Naive thymus-derived CD4-positive, alpha-beta T cell (primary cell): Measurements from ENCODE around the gene MAP4. TPM values are rescaled to one million over a fixed set of nuclear protein-coding genes. Genes with fewer than 3 reads are reported as not detected.

Experiments used
- ATAC-seq: fragments of 150-1000 bp; cut with Tn5 transposase; 2 replicates; pipeline ENCODE4 v1.10.0; 2021; ENCODE audit warnings: mild to moderate bottlenecking, moderate library complexity
- CTCF ChIA-PET: fragments of 350-600 bp; sonication (Branson Sonifier 250); formaldehyde crosslinking; loops from one replicate; lab custom pipeline; 2021; ENCODE audit warnings: antibody characterized with exemption; lab: Charles Lee
- POLR2A ChIA-PET: fragments of 350-600 bp; sonication (Branson Sonifier 250); formaldehyde crosslinking; loops from one replicate; lab custom pipeline; 2021; ENCODE audit warnings: antibody characterized with exemption, inconsistent platforms; lab: Charles Lee
- DNase-seq, 9 donors: peaks; one replicate each; pipeline versions ENCODE4 v3.0.0 to v3.0.0-alpha.2; 2020 to 2022; ENCODE audit warnings: mixed read lengths in 1 of 9
- H3K27ac ChIP-seq: one replicate; pipeline ENCODE4 v1.7.0; 2013; ENCODE audit warnings: mild to moderate bottlenecking, low read depth, low read length, moderate library complexity
- H3K27me3 ChIP-seq, 2 donors: one replicate each; pipeline ENCODE4 v1.7.0; 2013; ENCODE audit warnings: low read length in 2 of 2, mild to moderate bottlenecking in 2 of 2, moderate library complexity in 2 of 2; ENCODE audit not compliant: control insufficient read depth in 2 of 2, insufficient read depth in 2 of 2
- H3K36me3 ChIP-seq, 3 experiments: 1 replicate in 2 of 3; 2 replicates in 1 of 3; pipeline ENCODE4 v1.7.0; 2013; ENCODE audit warnings: low read length in 3 of 3, mild to moderate bottlenecking in 3 of 3, moderate library complexity in 1 of 3; ENCODE audit not compliant: insufficient read depth in 3 of 3, control insufficient read depth in 2 of 3
- H3K4me1 ChIP-seq, 2 donors: one replicate each; pipeline ENCODE4 v1.7.0; 2013; ENCODE audit warnings: low read length in 2 of 2, mild to moderate bottlenecking in 2 of 2, moderate library complexity in 1 of 2; ENCODE audit not compliant: control insufficient read depth in 2 of 2, insufficient read depth in 2 of 2
- H3K4me3 ChIP-seq: 2 replicates; pipeline ENCODE4 v1.7.0; 2013; ENCODE audit warnings: mild to moderate bottlenecking, low read length
- H3K9me3 ChIP-seq, 3 experiments: 1 replicate in 2 of 3; 2 replicates in 1 of 3; pipeline ENCODE4 v1.7.0; 2013; ENCODE audit warnings: low read length in 3 of 3; ENCODE audit not compliant: control insufficient read depth in 2 of 3
- H3K27ac Mint-ChIP-seq, 9 donors: one replicate each; pipeline ENCODE4 v1.8.0; 2020 to 2022; ENCODE audit warnings: mixed read lengths in 9 of 9, mild to moderate bottlenecking in 8 of 9, moderate library complexity in 5 of 9, inconsistent platforms in 2 of 9
- H3K27me3 Mint-ChIP-seq, 5 donors: one replicate each; pipeline ENCODE4 v1.8.0; 2021 to 2022; ENCODE audit warnings: mixed read lengths in 5 of 5, mild to moderate bottlenecking in 1 of 5
- H3K36me3 Mint-ChIP-seq, 5 donors: one replicate each; pipeline ENCODE4 v1.8.0; 2020 to 2022; ENCODE audit warnings: mixed read lengths in 5 of 5, mild to moderate bottlenecking in 3 of 5, inconsistent platforms in 1 of 5
- H3K4me1 Mint-ChIP-seq, 7 donors: one replicate each; pipeline ENCODE4 v1.8.0; 2020 to 2022; ENCODE audit warnings: mixed read lengths in 7 of 7, mild to moderate bottlenecking in 3 of 7, inconsistent platforms in 1 of 7
- H3K4me3 Mint-ChIP-seq, 10 donors: one replicate each; pipeline ENCODE4 v1.8.0; 2020 to 2022; ENCODE audit warnings: mild to moderate bottlenecking in 10 of 10, mixed read lengths in 10 of 10, moderate library complexity in 6 of 10, inconsistent platforms in 2 of 10
- H3K9me3 Mint-ChIP-seq, 11 donors: one replicate each; pipeline ENCODE4 v1.8.0; 2020 to 2022; ENCODE audit warnings: mixed read lengths in 11 of 11, mild to moderate bottlenecking in 4 of 11, inconsistent platforms in 1 of 11, moderate library complexity in 1 of 11
- intact Hi-C, 2 donors: fragments of 100-400 bp; cut with micrococcal nuclease; formaldehyde crosslinking; loops; one replicate each; pipeline ENCODE4 v1.15.1; 2023
- microRNA-seq: library from miRNA; unstranded; fragments of <30 nt; microRNA quantifications from one replicate; pipeline ENCODE4 v1.2.0, GENCODE V29; 2022; ENCODE audit warnings: borderline microRNAs expressed
- polyA plus RNA-seq, 2 donors: library from polyadenylated mRNA; unstranded; fragments of 300-500 nt; fragmentation: Illumina TruSeq; gene quantifications; one replicate each; pipeline ENCODE4 v1.2.3, GENCODE V29; 2021
- total RNA-seq, 6 experiments: library from RNA in 5 of 6; stranded (reverse) in 5 of 6; gene quantifications; 1 replicate in 5 of 6; 2 replicates in 1 of 6; pipeline ENCODE4 v1.2.3 and lab custom pipeline; 2021 to 2026

The MAP4 gene
- total and polyA plus RNA-seq, 7 experiments from 2014 or later: 12.0 to 116 (median 38.2) TPM

DNA sequence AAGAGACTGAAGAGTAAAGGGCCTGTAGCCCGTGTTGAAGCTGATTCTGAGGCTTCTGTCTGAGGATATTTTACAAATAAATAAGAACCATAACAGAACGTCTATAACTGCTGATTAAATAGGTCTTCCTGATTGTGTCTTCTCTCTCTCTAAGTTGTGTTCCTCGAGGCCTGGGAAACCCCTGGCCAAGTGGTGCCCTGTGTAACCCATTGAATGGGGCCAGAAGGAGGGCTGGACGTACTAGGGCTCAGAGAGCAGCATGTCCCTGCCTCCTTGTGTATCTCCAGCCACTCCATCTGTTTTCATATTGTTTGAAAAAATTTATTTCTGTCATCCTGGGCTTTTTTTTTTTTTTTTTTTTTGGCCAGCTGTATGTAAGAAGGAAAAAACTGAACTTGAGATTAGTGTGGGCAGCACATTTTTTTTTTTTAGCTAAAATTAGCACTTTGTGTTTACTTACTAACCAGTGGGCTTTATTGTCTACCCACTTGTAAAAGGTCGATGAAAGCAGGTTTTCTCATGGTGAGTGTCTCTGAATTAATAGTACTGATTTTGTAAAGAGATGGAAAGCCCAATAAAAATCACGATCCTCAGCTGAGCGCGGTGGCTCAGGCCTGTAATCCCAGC is 202.6 kb downstream of the MAP4 start:
- ATAC-seq: no peak
- H3K27me3 Mint-ChIP-seq: no peaks in the 10 kb centered on the region
- Histone ChIP-seq H3K27ac (no peak overlapping the region), H3K4me3 (no peak overlapping the region), H3K9me3 (no peaks in the 10 kb centered on the region), H3K27me3 (no peaks in the 10 kb centered on the region), H3K4me1 (no peaks in the 10 kb centered on the region), H3K36me3 (peaks cover 11 to 61% (median 19%) of the 10 kb centered on the region in 3 experiments)
- no peaks in the 10 kb centered on the region for H3K9me3 Mint-ChIP-seq
- intact Hi-C loops: no loop called here
- no peak overlapping the region for H3K4me3 Mint-ChIP-seq
- no peak for DNase-seq
- ChIA-PET POLR2A (interaction anchor here (0.7 kb wide), 1 partner anchor 199 kb away, joined by 4 read pairs; no protein-coding TSS in a partner anchor), CTCF (interaction anchor here (0.6 to 1.5 kb wide), 3 partner anchors 10 to 77 kb away, joined by 3 to 5 read pairs (median 4); no protein-coding TSS in a partner anchor)
- peaks cover 6 to 23% (median 18%) of the 10 kb centered on the region in 5 donors for H3K36me3 Mint-ChIP-seq
- peak overlapping the region in 2 of 9 donors; percentile 44 to 45 for H3K27ac Mint-ChIP-seq
- H3K4me1 Mint-ChIP-seq: peaks cover 2 to 16% (median 6%) of the 10 kb centered on the region in 7 donors

GRCh38 chr3:47804577-47804976 is 211.6 kb downstream of the MAP4 start:
- Mint-ChIP-seq H3K36me3 (peaks cover 0 to 6% (median 0%) of the 10 kb centered on the region in 5 donors), H3K9me3 (no peaks in the 10 kb centered on the region), H3K4me3 (peak overlapping the region; percentile 19 to 98 (median 94)), H3K27ac (peak overlapping the region in 7 of 9 donors; percentile 24 to 97 (median 92)), H3K4me1 (peaks cover 6 to 25% (median 20%) of the 10 kb centered on the region in 7 donors), H3K27me3 (no peaks in the 10 kb centered on the region)
- intact Hi-C loops: loop anchor here (5.0 kb wide), 1 partner anchor 382 kb away; no protein-coding TSS in a partner anchor
- Histone ChIP-seq H3K27me3 (no peaks in the 10 kb centered on the region), H3K4me3 (no peak overlapping the region), H3K27ac (peak overlapping the region; percentile 92), H3K36me3 (peaks cover under 1 to 6% (median under 1%) of the 10 kb centered on the region in 3 experiments), H3K4me1 (peaks cover 11 to 12% of the 10 kb centered on the region in 2 donors), H3K9me3 (no peaks in the 10 kb centered on the region)
- ChIA-PET POLR2A (interaction anchor here (1.6 to 2.5 kb wide), 3 partner anchors 12 to 23 kb away, joined by 5 to 14 read pairs (median 7); no protein-coding TSS in a partner anchor), CTCF (no interaction called here)
- ATAC-seq (no peak), DNase-seq (no peak)

- intact Hi-C loops: loop anchor here (1.0 to 5.0 kb wide), 8 partner anchors 14 to 422 kb away; partner anchors contain the start of genes ELP6 (in 2 of the 2) and PTPN23 (in 1 of the 2)
- H3K36me3 Mint-ChIP-seq: peaks cover 0 to 6% (median 0%) of the 10 kb centered on the region in 5 donors
- Histone ChIP-seq H3K27me3 (no peaks in the 10 kb centered on the region), H3K9me3 (no peaks in the 10 kb centered on the region), H3K4me3 (peak overlapping the region; percentile 65), H3K27ac (peak overlapping the region; percentile 92), H3K4me1 (peaks cover 11 to 12% of the 10 kb centered on the region in 2 donors), H3K36me3 (peaks cover 0 to 6% (median 0%) of the 10 kb centered on the region in 3 experiments)
- peak overlapping the region; percentile 89 to 98 (median 95) for H3K4me3 Mint-ChIP-seq
- peak overlapping the region; percentile 90 to 98 (median 95) for H3K27ac Mint-ChIP-seq
- DNase-seq (peak in 3 of 9 donors; percentile 2 to 11 (median 7)), ATAC-seq (no peak)
- peaks cover 6 to 25% (median 20%) of the 10 kb centered on the region in 7 donors for H3K4me1 Mint-ChIP-seq
- ChIA-PET POLR2A (interaction anchor here (2.5 kb wide), 1 partner anchor 21 kb away, joined by 14 read pairs; no protein-coding TSS in a partner anchor), CTCF (no interaction called here)
- no peaks in the 10 kb centered on the region for H3K27me3 Mint-ChIP-seq
- no peaks in the 10 kb centered on the region for H3K9me3 Mint-ChIP-seq
Observed at GRCh38 chr3:47803480-47804025, 212.7 kb downstream of the MAP4 start.

GRCh38 chr3:47802734-47803479 is 213.3 kb downstream of the MAP4 start, which contains the start of gene DHX30:
TSS of gene DHX30 (plus strand) at chr3:47803138. CDS start at chr3:47810684, 7,546 bp downstream.
- Mint-ChIP-seq H3K4me3 (peak within 1 kb of the TSS; percentile 89 to 98 (median 95)), H3K9me3 (no peaks in the 10 kb centered on the region), H3K4me1 (peaks cover 6 to 25% (median 20%) of the 10 kb centered on the region in 7 donors), H3K36me3 (peaks cover 0 to 6% (median 0%) of the 10 kb centered on the region in 5 donors), H3K27ac (peak within 1 kb of the TSS; percentile 92 to 98 (median 95)), H3K27me3 (no peaks in the 10 kb centered on the region)
- Histone ChIP-seq H3K4me1 (peaks cover 11 to 12% of the 10 kb centered on the region in 2 donors), H3K36me3 (peaks cover 0 to 6% (median 0%) of the 10 kb centered on the region in 3 experiments), H3K9me3 (no peaks in the 10 kb centered on the region), H3K4me3 (peak within 1 kb of the TSS; percentile 65), H3K27me3 (no peaks in the 10 kb centered on the region), H3K27ac (peak within 1 kb of the TSS; percentile 92)
- DNase-seq (peak; percentile 77 to 90 (median 82)), ATAC-seq (peak; percentile 95)
- intact Hi-C loops: loop anchor here (1.0 to 5.0 kb wide), 9 partner anchors 14 to 422 kb away; partner anchors contain the start of genes ELP6 (in 2 of the 2), PTPN23 (in 1 of the 2) and SMARCC1 (in 1 of the 2)
- ChIA-PET CTCF (interaction anchor here (1.3 kb wide), 1 partner anchor 281 kb away, joined by 6 read pairs; no protein-coding TSS in a partner anchor), POLR2A (interaction anchor here (0.6 to 1.8 kb wide), 5 partner anchors 9 to 1092 kb away, joined by 3 to 7 read pairs (median 4); partner anchors contain the start of gene SMARCC1)

Small RNA genes within 50 kb of the gene (microRNA-seq; reads per million reads assigned to microRNA genes)
- not detected for gene MIR1226

Other genes with a start within 250 kb of the MAP4 start
- 100 to 1,000 TPM in 2 of 5 experiments, 10 to 100 TPM in 3; 92.2 to 125 (median 99.1) TPM for gene SMARCC1, start 234.5 kb downstream of the MAP4 start, total RNA-seq
- 10 to 100 TPM; 54.0 to 62.4 TPM for gene SMARCC1, start 234.5 kb downstream of the MAP4 start, polyA plus RNA-seq
- gene DHX30, start 213.3 kb downstream of the MAP4 start, total RNA-seq: 100 to 1,000 TPM in 1 of 5 experiments, 10 to 100 TPM in 4; 64.1 to 103 (median 92.0) TPM
- gene DHX30, start 213.3 kb downstream of the MAP4 start, polyA plus RNA-seq: 10 to 100 TPM; 27.8 to 65.8 TPM
- gene CDC25A, start 172.0 kb upstream of the MAP4 start, total RNA-seq: 10 to 100 TPM in 1 of 5 experiments, under 1 TPM in 1, not detected in 3; 0.61 to 20.7 TPM
- gene CDC25A, start 172.0 kb upstream of the MAP4 start, polyA plus RNA-seq: not detected
- under 1 TPM in 1 of 5 experiments, not detected in 4; 0.54 TPM for gene CAMP, start 207.1 kb upstream of the MAP4 start, total RNA-seq
- gene CAMP, start 207.1 kb upstream of the MAP4 start, polyA plus RNA-seq: not detected
- gene ZNF589, start 224.7 kb upstream of the MAP4 start, total RNA-seq: 10 to 100 TPM; 37.7 to 64.0 (median 40.2) TPM
- 1 to 10 TPM; 5.1 to 9.2 TPM for gene ZNF589, start 224.7 kb upstream of the MAP4 start, polyA plus RNA-seq